ENCODE data around the gene STX3. TPM values are rescaled to one million over a fixed set of nuclear protein-coding genes. Genes with fewer than 3 reads are reported as not detected.

The STX3 gene
- polyA plus RNA-seq, 2 of the 4 experiments (the other 2 are of a cell fraction) = 15.2 to 15.4 TPM

GRCh38 chr11:59730896-59731565, 24.1 kb upstream of the STX3 start:
- TF ChIP-seq FOSL2 (IDR thresholded peaks at IDR 0.05) (no peak), FOSL2 (CRISPR knock-in tag; IDR thresholded peaks at IDR 0.05) (no peak), POLR2AphosphoS2 (conservative IDR thresholded peaks at IDR 0.05; ENCODE audit: low read length) (no peak), MAFK (IDR thresholded peaks at IDR 0.05; ENCODE audit: partially characterized antibody) (no peak), RAD21 (conservative IDR thresholded peaks at IDR 0.05 in 1 of 2, IDR thresholded peaks at IDR 0.05 in 1 of 2) (no peak), SREBF2 (IDR thresholded peaks at IDR 0.05) (no peak), ATOH8 (CRISPR knock-in tag; IDR thresholded peaks at IDR 0.05; ENCODE audit: low read depth) (no peak), FOXS1 (CRISPR knock-in tag; IDR thresholded peaks at IDR 0.05) (no peak), ZNF302 (CRISPR knock-in tag; IDR thresholded peaks at IDR 0.05) (no peak), JUN (IDR thresholded peaks at IDR 0.05) (no peak), MYC (IDR thresholded peaks at IDR 0.05; ENCODE audit: borderline replicate concordance, low read length) (no peak), KDM1A (IDR thresholded peaks at IDR 0.05; ENCODE audit: low read depth) (no peak)
- no peak for FAIRE-seq
- no peak for ATAC-seq
- Histone ChIP-seq H3K4me3 (no peak overlapping the region), H3K9me3 (no peaks in the 10 kb centered on the region), H3K4me1 (no peaks in the 10 kb centered on the region), H3K4me2 (no peak overlapping the region), H3K27ac (no peak overlapping the region)
- 56% methylated on average over 2 of the region's 2 CpGs for WGBS (ENCODE audit: missing lambda C conversion rate)
- DNase-seq (ENCODE audit: low read depth in 1 of 2, low spot score in 1 of 2) = no peak
- CTCF ChIA-PET = interaction anchor here (1.0 to 5.0 kb wide), 3 partner anchors 11 to 70 kb away, joined by 3 to 17 read pairs (median 3); partner anchors contain the start of gene STX3
- POLR2A ChIA-PET = no interaction called here

GRCh38 chr11:59746111-59746510, 9.1 kb upstream of the STX3 start:
- H3K27ac ChIP-seq = no peak overlapping the region
- no peaks in the 10 kb centered on the region for H3K9me3 ChIP-seq
- no peak overlapping the region for H3K4me3 ChIP-seq
- no peak for DNase-seq (ENCODE audit: low read depth in 1 of 2, low spot score in 1 of 2)
- no peak for TF ChIP-seq KDM5A (IDR thresholded peaks at IDR 0.05)
- TF ChIP-seq MAFK (IDR thresholded peaks at IDR 0.05; ENCODE audit: partially characterized antibody) = peak; percentile 73
- ATAC-seq = no peak
- no peak for FAIRE-seq
- WGBS (ENCODE audit: missing lambda C conversion rate) = 43% methylated on average over 2 of the region's 2 CpGs
- ChIA-PET CTCF (interaction anchor here (13.2 kb wide), 1 partner anchor 57 kb away, joined by 261 read pairs; the partner anchor contains the start of gene MRPL16), POLR2A (no interaction called here)
- H3K4me1 ChIP-seq = no peaks in the 10 kb centered on the region
- no peak overlapping the region for H3K4me2 ChIP-seq

GRCh38 chr11:59753650-59754493, 1.3 kb upstream of the STX3 start:
- CTCF ChIA-PET = interaction anchor here (0.6 to 13.2 kb wide), 24 partner anchors 8 to 216 kb away, joined by 3 to 261 read pairs (median 6); partner anchors contain the start of gene MRPL16
- ATAC-seq (peak; percentile 54 to 84), DNase-seq (ENCODE audit: low read depth in 1 of 2, low spot score in 1 of 2) (peak; percentile 81 to 90), FAIRE-seq (no peak)
- 22% methylated on average over 47 of the region's 47 CpGs for WGBS (ENCODE audit: missing lambda C conversion rate)
- H3K4me3 ChIP-seq = peak overlapping the region; percentile 93
- H3K9me3 ChIP-seq = no peaks in the 10 kb centered on the region
- H3K4me1 ChIP-seq = peaks cover 15% of the 10 kb centered on the region
- peak overlapping the region; percentile 86 to 95; a peak in 4 of 6 replicates for H3K27ac ChIP-seq
- POLR2A ChIA-PET = interaction anchor here (3.4 kb wide), 1 partner anchor 85 kb away, joined by 15 read pairs; the partner anchor contains the start of gene PATL1
- peak overlapping the region; percentile 98 for H3K4me2 ChIP-seq
- TF ChIP-seq KDM1A (IDR thresholded peaks at IDR 0.05; ENCODE audit: low read depth) (no peak), ELK1 (IDR thresholded peaks at IDR 0.05; ENCODE audit: low read depth, low read length) (no peak), MAX (IDR thresholded peaks at IDR 0.05) (peak; percentile 73), CEBPB (IDR thresholded peaks at IDR 0.05) (no peak), E2F6 (IDR thresholded peaks at IDR 0.05; ENCODE audit: borderline replicate concordance, low read depth) (peak; percentile 55), MYC (IDR thresholded peaks at IDR 0.05; ENCODE audit: borderline replicate concordance, low read length) (no peak), USF2 (IDR thresholded peaks at IDR 0.05) (no peak), FOXS1 (CRISPR knock-in tag; IDR thresholded peaks at IDR 0.05) (no peak), JUNB (IDR thresholded peaks at IDR 0.05) (no peak), EP300 (IDR thresholded peaks at IDR 0.05) (no peak), BHLHE40 (IDR thresholded peaks at IDR 0.05; ENCODE audit: low read depth, low read length) (0 out of 2 replicates have a peak, but pooled peaks have one; percentile 14), RARB (CRISPR knock-in tag; IDR thresholded peaks at IDR 0.05) (no peak), ESRRA (IDR thresholded peaks at IDR 0.05; ENCODE audit: borderline replicate concordance, low read length) (no peak), ZFP36 (IDR thresholded peaks at IDR 0.05; ENCODE audit: borderline replicate concordance, partially characterized antibody) (no peak), CBX8 (IDR thresholded peaks at IDR 0.05) (no peak), RCOR1 (IDR thresholded peaks at IDR 0.05; ENCODE audit: low read depth, low read length) (no peak), RFX5 (IDR thresholded peaks at IDR 0.05) (no peak; the same call in 1 of the 2 replicates), HOXB13 (CRISPR knock-in tag; IDR thresholded peaks at IDR 0.05; ENCODE audit: low read depth) (no peak), SMC3 (IDR thresholded peaks at IDR 0.05) (peak; percentile 95), CHD4 (IDR thresholded peaks at IDR 0.05; ENCODE audit: borderline replicate concordance) (no peak)

Measured in A549 (cell line).